Spleen (tissue), 11 donors: ENCODE measurements around the gene MAP2. TPM values are rescaled to one million over a fixed set of nuclear protein-coding genes. Genes with fewer than 3 reads are reported as not detected.

Source experiments
- DNase-seq: peaks from one replicate; pipeline ENCODE4 v3.0.0-alpha.2; 2020
- H3K27ac ChIP-seq, 8 donors: fragments of 200-600 bp; sonication (generic) in 7 of 8; 1 replicate in 4 of 8; 2 replicates in 4 of 8; pipeline versions ENCODE4 v1.5.0 to v1.8.0; 2016 to 2021; ENCODE audit warnings: inconsistent platforms in 4 of 8, mild to moderate bottlenecking in 4 of 8, moderate library complexity in 1 of 8
- H3K27me3 ChIP-seq, 7 donors: fragments of 200-600 bp; sonication (generic) in 6 of 7; replicated peaks in 1 of 7; 1 replicate in 4 of 7; 2 replicates in 3 of 7; pipeline versions ENCODE4 v1.5.0 to v1.8.0; 2016 to 2021; ENCODE audit warnings: inconsistent platforms in 3 of 7, mild to moderate bottlenecking in 1 of 7
- H3K36me3 ChIP-seq, 6 donors: fragments of 200-600 bp; sonication (generic) in 5 of 6; 1 replicate in 4 of 6; 2 replicates in 2 of 6; pipeline versions ENCODE4 v1.5.0 to v1.8.0; 2016 to 2021; ENCODE audit warnings: inconsistent platforms in 2 of 6
- H3K4me1 ChIP-seq, 6 donors: fragments of 200-600 bp; sonication (generic) in 5 of 6; 1 replicate in 3 of 6; 2 replicates in 3 of 6; pipeline versions ENCODE4 v1.5.0 to v1.8.0; 2016 to 2021; ENCODE audit warnings: inconsistent platforms in 3 of 6
- H3K4me3 ChIP-seq, 8 donors: fragments of 200-600 bp; sonication (generic) in 7 of 8; 1 replicate in 4 of 8; 2 replicates in 4 of 8; pipeline versions ENCODE4 v1.5.0 to v1.8.0; 2016 to 2021; ENCODE audit warnings: inconsistent platforms in 4 of 8, mild to moderate bottlenecking in 4 of 8, moderate library complexity in 2 of 8
- H3K9me3 ChIP-seq, 8 donors: fragments of 200-600 bp; sonication (generic) in 7 of 8; 1 replicate in 4 of 8; 2 replicates in 4 of 8; pipeline versions ENCODE4 v1.5.0 to v1.8.0; 2016 to 2021; ENCODE audit warnings: inconsistent platforms in 4 of 8
- POLR2A ChIP-seq, 3 donors: fragments of 450-650 bp; IDR thresholded peaks; one replicate each; pipeline ENCODE4 v1.5.1; 2017; ENCODE audit warnings: antibody characterized with exemption in 3 of 3, mild to moderate bottlenecking in 1 of 3
- POLR2AphosphoS5 ChIP-seq, 3 donors: sonication (generic); formaldehyde crosslinking; IDR thresholded peaks; one replicate each; pipeline ENCODE4 v1.5.1; 2017; ENCODE audit warnings: antibody characterized with exemption in 3 of 3
- WGBS, 5 donors: extraction: QIAGEN DNeasy Blood & Tissue Kit in 3 of 5; methylation state at CpG; one replicate each; pipeline versions ENCODE4 v1.1.5 to v1.1.7; 2013 to 2018; 5-methylcytosine and 5-hydroxymethylcytosine counted together
- intact Hi-C: fragments of 100-400 bp; cut with DNase I; formaldehyde crosslinking; loops from one replicate; pipeline ENCODE4 v1.15.0; 2023; ENCODE audit warnings: low total_unique reads
- polyA plus RNA-seq, 3 donors: library from polyadenylated mRNA; stranded (reverse); fragments of 200-250 nt; gene quantifications; one replicate each; pipeline ENCODE4 v1.2.1, GENCODE V29; 2013
- total RNA-seq, 7 donors: library from RNA; depleted of rRNA in 3 of 7; stranded (reverse); fragments of >200 nt in 3 of 7; fragmentation: NEBNext Ultra II Directional in 4 of 7; extraction: Animal tissue kit (Norgen Biotek cat#: 25700) in 4 of 7; gene quantifications; one replicate each; pipeline versions ENCODE4 v1.1.0 to v1.2.1, GENCODE V29; 2016 to 2021
- TF ChIP-seq, protein P1 (sequence below), 11 experiments: fragments of 200-600 bp in 7 of 11; fragments of 450-650 bp in 4 of 11; sonication (generic) in 4 of 11; IDR thresholded peaks in 8 of 11; conservative IDR thresholded peaks in 3 of 11; 1 replicate in 7 of 11; 2 replicates in 4 of 11; pipeline versions ENCODE4 v1.4.0 to v1.8.0; 2016 to 2021; ENCODE audit warnings: antibody characterized with exemption in 11 of 11, inconsistent platforms in 4 of 11, mild to moderate bottlenecking in 1 of 11
- donor health status: healthy with polysubstance abuse.
- donor health status: DM: no; HTN: no; CAD: no; lungs with moderate emphysema.
- donor health status: DM: no; HTN: no; CAD: no.
- donor health status: Bipolar disorder and iron deficiency.
- donor health status: healthy.
- donor health status: DM: no; HTN: no; CAD: no.
- donor health status: DM: yes; HTN: yes; CAD: no.

The MAP2 gene
- total and polyA plus RNA-seq, 10 donors = 0.38 to 5.0 (median 1.9) TPM

- H3K4me3 ChIP-seq = no peak overlapping the region
- no peak overlapping the region for H3K27ac ChIP-seq
- no peaks in the 10 kb centered on the region for H3K36me3 ChIP-seq
- no peaks in the 10 kb centered on the region for H3K9me3 ChIP-seq
- TF ChIP-seq POLR2AphosphoS5 (IDR thresholded peaks at IDR 0.05) (no peak), POLR2A (IDR thresholded peaks at IDR 0.05) (no peak)
- TF ChIP-seq, protein P1, sequence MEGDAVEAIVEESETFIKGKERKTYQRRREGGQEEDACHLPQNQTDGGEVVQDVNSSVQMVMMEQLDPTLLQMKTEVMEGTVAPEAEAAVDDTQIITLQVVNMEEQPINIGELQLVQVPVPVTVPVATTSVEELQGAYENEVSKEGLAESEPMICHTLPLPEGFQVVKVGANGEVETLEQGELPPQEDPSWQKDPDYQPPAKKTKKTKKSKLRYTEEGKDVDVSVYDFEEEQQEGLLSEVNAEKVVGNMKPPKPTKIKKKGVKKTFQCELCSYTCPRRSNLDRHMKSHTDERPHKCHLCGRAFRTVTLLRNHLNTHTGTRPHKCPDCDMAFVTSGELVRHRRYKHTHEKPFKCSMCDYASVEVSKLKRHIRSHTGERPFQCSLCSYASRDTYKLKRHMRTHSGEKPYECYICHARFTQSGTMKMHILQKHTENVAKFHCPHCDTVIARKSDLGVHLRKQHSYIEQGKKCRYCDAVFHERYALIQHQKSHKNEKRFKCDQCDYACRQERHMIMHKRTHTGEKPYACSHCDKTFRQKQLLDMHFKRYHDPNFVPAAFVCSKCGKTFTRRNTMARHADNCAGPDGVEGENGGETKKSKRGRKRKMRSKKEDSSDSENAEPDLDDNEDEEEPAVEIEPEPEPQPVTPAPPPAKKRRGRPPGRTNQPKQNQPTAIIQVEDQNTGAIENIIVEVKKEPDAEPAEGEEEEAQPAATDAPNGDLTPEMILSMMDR (IDR thresholded peaks at IDR 0.05 in 8 of 11, conservative IDR thresholded peaks at IDR 0.05 in 3 of 11) = no peak
- DNase-seq = no peak
- no peaks in the 10 kb centered on the region for H3K27me3 ChIP-seq
- intact Hi-C loops = no loop called here
- H3K4me1 ChIP-seq = no peaks in the 10 kb centered on the region
- 80 to 91% (median 84%) methylated on average over 3 of the region's 3 CpGs for WGBS, 5 donors
Observed at GRCh38 chr2:209648714-209649113, 224.9 kb downstream of the MAP2 start.

- Histone ChIP-seq H3K9me3 (no peaks in the 10 kb centered on the region), H3K27ac (no peak overlapping the region), H3K27me3 (no peaks in the 10 kb centered on the region), H3K36me3 (no peaks in the 10 kb centered on the region), H3K4me1 (no peaks in the 10 kb centered on the region), H3K4me3 (no peak overlapping the region)
- 78 to 84% (median 78%) methylated on average over 6 of the region's 6 CpGs for WGBS, 5 donors
- TF ChIP-seq POLR2AphosphoS5 (IDR thresholded peaks at IDR 0.05) (no peak), POLR2A (IDR thresholded peaks at IDR 0.05) (no peak)
- TF ChIP-seq, protein P1 (IDR thresholded peaks at IDR 0.05 in 8 of 11, conservative IDR thresholded peaks at IDR 0.05 in 3 of 11) = no peak
- no peak for DNase-seq
- intact Hi-C loops = no loop called here
Observed at GRCh38 chr2:209653134-209653533, 229.3 kb downstream of the MAP2 start.

DNA sequence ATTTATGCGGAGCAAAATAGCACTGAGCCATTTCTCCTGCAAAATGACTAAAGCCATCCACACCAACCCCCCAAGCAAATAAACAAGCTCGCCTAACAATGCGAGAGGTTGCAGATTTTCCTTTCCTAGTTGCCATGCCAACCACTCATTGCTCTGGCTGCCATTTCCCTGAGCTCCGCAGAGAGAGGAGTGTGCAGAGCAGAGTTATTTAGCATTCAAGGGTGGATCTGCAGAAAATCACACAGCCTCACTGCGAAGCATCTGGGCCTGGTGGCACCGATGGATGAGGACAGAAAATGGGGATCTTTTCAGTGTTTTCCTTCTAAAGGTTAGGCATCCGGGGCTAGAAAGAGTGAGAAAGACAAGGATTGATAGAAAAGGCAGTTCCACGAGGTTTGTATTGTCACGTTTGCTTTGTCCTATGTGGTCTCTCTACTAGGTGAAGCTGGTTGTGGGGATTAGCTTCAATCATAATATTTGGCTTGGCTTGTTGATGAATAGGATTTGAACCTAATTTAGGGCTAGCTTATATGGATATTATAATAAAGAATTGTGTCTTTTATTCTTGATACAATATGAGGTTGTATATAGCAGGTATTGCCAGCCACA is 237.5 kb downstream of the MAP2 start:
- TF ChIP-seq POLR2A (IDR thresholded peaks at IDR 0.05) = no peak
- TF ChIP-seq POLR2AphosphoS5 (IDR thresholded peaks at IDR 0.05) = no peak
- TF ChIP-seq, protein P1 (IDR thresholded peaks at IDR 0.05 in 8 of 11, conservative IDR thresholded peaks at IDR 0.05 in 3 of 11) = no peak
- H3K27ac ChIP-seq = no peak overlapping the region
- H3K4me3 ChIP-seq = no peak overlapping the region
- H3K4me1 ChIP-seq = no peaks in the 10 kb centered on the region
- 53 to 65% (median 59%) methylated on average over 9 of the region's 9 CpGs for WGBS, 5 donors
- no peaks in the 10 kb centered on the region for H3K9me3 ChIP-seq
- no peak for DNase-seq
- no peaks in the 10 kb centered on the region for H3K27me3 ChIP-seq
- no peaks in the 10 kb centered on the region for H3K36me3 ChIP-seq
- intact Hi-C loops = no loop called here

- H3K36me3 ChIP-seq = no peaks in the 10 kb centered on the region
- no peaks in the 10 kb centered on the region for H3K4me1 ChIP-seq
- DNase-seq = no peak
- no peaks in the 10 kb centered on the region for H3K27me3 ChIP-seq
- H3K9me3 ChIP-seq = no peaks in the 10 kb centered on the region
- H3K4me3 ChIP-seq = no peak overlapping the region
- TF ChIP-seq POLR2AphosphoS5 (IDR thresholded peaks at IDR 0.05) (no peak), POLR2A (IDR thresholded peaks at IDR 0.05) (no peak)
- TF ChIP-seq, protein P1 (IDR thresholded peaks at IDR 0.05 in 8 of 11, conservative IDR thresholded peaks at IDR 0.05 in 3 of 11) = no peak
- intact Hi-C loops = no loop called here
- 84 to 94% (median 86%) methylated on average over 7 of the region's 7 CpGs for WGBS, 5 donors
- no peak overlapping the region for H3K27ac ChIP-seq
Observed at GRCh38 chr2:209662021-209662420, 238.2 kb downstream of the MAP2 start.
